NCI-H2227 (cell line): ENCODE measurements around the gene CLMN.

Experiments
- DNase-seq: peaks from one replicate; lab custom pipeline; 2025; ENCODE audit not compliant: unreplicated experiment; lab: John Stamatoyannopoulos, UW

The CLMN gene

GRCh38 chr14:95264271-95264973, 55.3 kb downstream of the CLMN start:
- no peak for DNase-seq

GRCh38 chr14:95263527-95264231, 56.0 kb downstream of the CLMN start:
- no peak for DNase-seq

- DNase-seq = no peak
These were observed 57.2 kb downstream of the CLMN start for GRCh38 chr14:95262511-95262891.

- no peak for DNase-seq
These were observed 57.8 kb downstream of the CLMN start for GRCh38 chr14:95261616-95262510.

GRCh38 chr14:95260537-95261361, 59.0 kb downstream of the CLMN start:
- DNase-seq = no peak

GRCh38 chr14:95258754-95259593, 60.7 kb downstream of the CLMN start:
- DNase-seq = no peak

GRCh38 chr14:95258156-95258555, 61.6 kb downstream of the CLMN start:
- DNase-seq = no peak

GRCh38 chr14:95257521-95257920, 62.2 kb downstream of the CLMN start:
- DNase-seq = no peak

GRCh38 chr14:95256776-95257060, 63.0 kb downstream of the CLMN start:
- DNase-seq = no peak

GRCh38 chr14:95256002-95256775, 63.5 kb downstream of the CLMN start:
- peak; percentile 87 for DNase-seq

- DNase-seq = peak; percentile 89
These were observed 64.2 kb downstream of the CLMN start for GRCh38 chr14:95255487-95255886.

GRCh38 chr14:95255013-95255412, 64.7 kb downstream of the CLMN start:
- DNase-seq = peak; percentile 18

- DNase-seq = no peak
These were observed 65.4 kb downstream of the CLMN start for GRCh38 chr14:95254288-95254687.

GRCh38 chr14:95253039-95253630, 66.6 kb downstream of the CLMN start:
- DNase-seq = no peak

- no peak for DNase-seq
These were observed 67.5 kb downstream of the CLMN start for GRCh38 chr14:95252219-95252618.

GRCh38 chr14:95250936-95251335, 68.8 kb downstream of the CLMN start:
- no peak for DNase-seq

GRCh38 chr14:95250140-95250769, 69.5 kb downstream of the CLMN start:
- DNase-seq = no peak

- DNase-seq = no peak
These were observed 71.3 kb downstream of the CLMN start for GRCh38 chr14:95248432-95248831.

- no peak for DNase-seq
These were observed 72.8 kb downstream of the CLMN start for GRCh38 chr14:95246870-95247269.
